Right ventricle myocardium superior (tissue), 1 donor: Measurements from ENCODE around the gene NPAS3. TPM values are rescaled to one million over a fixed set of nuclear protein-coding genes. Genes with fewer than 3 reads are reported as not detected.

Experiments
- ATAC-seq: fragments of 200-7000 bp; cut with Tn5 transposase; one replicate; pipeline ENCODE4 v1.9.1; 2020; ENCODE audit warnings: mild to moderate bottlenecking; ENCODE audit not compliant: poor library complexity
- DNase-seq: peaks from one replicate; pipeline ENCODE4 v3.0.0-alpha.2; 2020
- intact Hi-C: fragments of 100-400 bp; cut with DNase I; formaldehyde crosslinking; loops from one replicate; pipeline ENCODE4 v1.11.2; 2022
- total RNA-seq: library from RNA; stranded (reverse); fragmentation: NEBNext Ultra II Directional; extraction: Animal tissue kit (Norgen Biotek cat#: 25700); gene quantifications from one replicate; pipeline ENCODE4 v1.2.1, GENCODE V29; 2021
- donor health status: DM: no; HTN: yes; CAD: no; lungs with severe emphysema.

Gene NPAS3
- total RNA-seq, 1 donor from 2014 or later: 1.7 TPM

DNA sequence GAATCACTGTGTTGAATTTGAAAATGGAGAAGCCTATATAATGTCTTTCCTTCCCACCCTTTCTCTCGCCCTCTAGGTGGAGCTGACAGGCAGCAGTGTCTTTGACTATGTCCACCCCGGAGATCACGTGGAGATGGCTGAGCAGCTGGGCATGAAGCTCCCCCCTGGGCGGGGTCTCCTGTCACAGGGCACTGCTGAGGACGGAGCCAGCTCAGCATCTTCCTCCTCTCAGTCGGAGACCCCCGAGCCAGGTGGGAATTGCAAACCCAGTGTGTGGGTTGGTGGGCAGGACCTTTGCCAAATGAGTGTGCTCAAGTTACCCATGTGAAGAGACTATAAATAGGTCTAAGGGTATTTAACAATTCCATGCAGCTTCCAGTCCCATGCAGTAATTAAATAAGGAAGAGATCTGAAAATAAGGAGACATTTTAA is 737.5 kb downstream of the NPAS3 start:
- ATAC-seq (peak; percentile 55), DNase-seq (peak; percentile 48)
- intact Hi-C loops: no loop called here

DNA sequence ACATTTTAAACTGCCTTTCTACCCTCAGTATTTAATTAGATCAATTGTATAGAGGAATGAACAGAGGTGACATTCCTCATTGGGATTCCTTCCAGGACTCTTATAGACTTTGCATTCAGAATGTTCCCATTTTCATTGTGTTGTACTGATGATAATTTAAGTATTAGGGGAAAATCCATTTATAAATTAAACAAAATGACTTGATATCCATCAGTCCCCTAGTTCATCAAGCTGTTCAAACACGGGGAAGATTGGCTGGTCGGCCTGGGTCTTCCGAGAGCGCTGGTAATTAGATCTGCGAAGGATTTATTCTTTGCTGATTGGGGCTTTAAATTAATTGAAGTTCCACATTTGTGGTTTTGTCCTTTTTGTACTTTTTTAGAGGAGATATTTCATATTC is 738.2 kb downstream of the NPAS3 start:
- intact Hi-C loops: no loop called here
- no peak for DNase-seq
- no peak for ATAC-seq

DNA sequence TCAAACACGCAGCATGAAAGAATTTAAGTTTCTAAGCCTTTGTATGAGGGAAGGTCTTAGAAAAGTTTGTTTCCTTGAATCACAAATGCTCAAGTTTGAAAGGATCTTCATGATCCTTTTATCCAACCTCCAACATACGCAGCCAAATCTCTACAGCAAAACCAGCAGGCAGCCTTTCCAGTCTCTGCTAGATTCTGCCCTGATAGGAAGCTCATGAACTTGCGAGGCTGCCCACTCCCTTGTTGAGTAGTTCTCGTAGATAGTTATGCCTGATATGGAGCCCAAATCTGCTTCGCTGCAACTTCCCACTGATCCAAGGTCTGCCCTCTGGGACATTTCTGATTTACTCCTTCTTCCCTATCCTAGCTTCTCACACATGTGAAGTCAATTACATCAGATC is 739.3 kb downstream of the NPAS3 start:
- intact Hi-C loops: no loop called here

DNA sequence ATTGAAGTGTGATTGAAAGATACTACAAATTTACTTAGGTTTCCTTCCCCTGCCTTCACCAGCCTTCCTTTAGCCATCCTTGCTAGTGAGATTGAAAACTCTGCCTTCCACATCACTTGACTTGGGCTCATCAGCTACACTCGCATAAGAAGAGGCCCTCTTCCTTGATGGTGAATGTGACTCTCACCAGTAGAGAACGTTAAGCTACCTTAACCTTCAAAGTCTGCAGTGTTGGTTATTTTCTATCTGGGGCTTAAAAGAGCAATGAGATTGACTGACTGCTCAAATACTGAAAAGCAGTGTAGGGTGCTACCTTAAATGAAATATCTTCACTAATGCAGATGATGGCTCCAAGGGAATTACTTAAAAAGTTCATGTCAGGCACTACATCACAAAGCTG is 740.3 kb downstream of the NPAS3 start:
- DNase-seq (no peak), ATAC-seq (no peak)
- intact Hi-C loops: no loop called here

More for the DNA sequence above, 739.3 kb downstream of the NPAS3 start:
- no peak for DNase-seq
- ATAC-seq: no peak

DNA sequence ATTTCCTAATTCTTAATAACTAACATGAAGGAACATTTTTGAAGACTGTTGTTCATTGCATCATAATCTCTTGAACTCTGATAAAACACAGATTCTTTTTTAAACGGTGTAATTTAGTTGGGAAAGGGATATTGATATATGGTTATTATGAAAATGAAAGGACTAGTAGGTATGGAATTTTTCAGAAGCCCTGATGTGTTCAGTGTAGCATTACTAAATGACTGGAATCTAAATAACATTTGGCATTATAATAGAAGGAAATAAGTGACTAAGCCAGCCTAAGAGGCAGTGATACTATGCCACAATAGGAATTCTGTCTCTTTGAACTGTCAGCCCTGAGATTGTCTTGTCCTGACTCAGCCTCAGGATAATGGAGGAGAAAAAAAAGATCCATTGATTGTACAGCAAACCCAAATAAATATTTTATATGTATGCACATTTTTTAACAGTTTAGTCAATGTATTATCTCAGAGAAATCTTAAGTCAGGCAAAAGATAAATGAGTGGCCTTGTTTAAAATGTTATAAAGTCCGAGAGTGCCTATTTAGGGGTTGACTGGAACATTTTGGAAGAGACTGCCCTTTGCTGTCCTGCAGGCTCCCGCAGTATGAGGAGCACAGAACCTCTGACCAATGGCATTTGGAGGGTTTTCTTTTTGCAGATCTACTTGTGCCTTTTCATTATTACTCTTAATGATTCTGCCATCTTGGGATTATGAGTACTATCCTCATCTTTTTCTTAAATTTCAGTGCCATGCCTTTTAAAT is 741.0 kb downstream of the NPAS3 start:
- no peak for DNase-seq
- intact Hi-C loops: no loop called here
- no peak for ATAC-seq

DNA sequence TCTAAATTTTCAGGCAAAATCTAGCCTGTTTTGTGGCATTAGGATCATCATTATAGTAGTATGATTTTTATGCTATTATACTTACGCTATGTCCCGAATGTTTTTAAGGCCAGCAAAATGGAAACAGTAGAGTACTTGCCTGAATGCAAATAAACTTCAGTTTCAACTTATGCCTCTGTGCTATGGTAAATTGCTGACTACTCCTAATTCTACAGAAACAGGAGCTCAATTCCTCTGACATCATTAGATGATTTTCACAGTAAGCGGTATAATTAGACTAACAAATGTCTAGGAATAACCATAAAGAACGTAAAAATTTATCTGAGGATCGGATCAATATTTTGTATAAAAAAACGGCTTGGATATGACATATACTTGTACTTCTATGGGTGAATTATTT is 742.2 kb downstream of the NPAS3 start:
- ATAC-seq (no peak), DNase-seq (no peak)
- intact Hi-C loops: no loop called here

DNA sequence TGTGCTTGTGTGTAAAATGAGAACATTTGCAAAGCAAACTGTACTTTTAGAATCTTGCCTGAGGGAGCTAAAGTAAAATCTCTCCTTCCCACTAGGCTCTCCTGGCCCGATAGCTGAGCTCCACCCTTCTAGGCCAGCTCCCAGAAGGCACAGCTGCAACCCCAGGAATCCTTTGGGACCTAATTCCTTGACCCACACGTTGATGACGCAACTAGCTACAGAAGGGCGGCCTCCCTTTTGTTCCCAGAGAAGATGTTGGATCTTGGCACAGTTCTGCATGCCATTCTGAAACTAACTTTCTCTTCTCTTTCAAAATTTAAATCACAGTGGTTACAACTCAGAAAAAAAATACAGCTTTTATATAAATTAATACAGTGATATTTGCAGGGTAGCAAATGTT is 744.1 kb downstream of the NPAS3 start:
- DNase-seq: peak; percentile 63

DNA sequence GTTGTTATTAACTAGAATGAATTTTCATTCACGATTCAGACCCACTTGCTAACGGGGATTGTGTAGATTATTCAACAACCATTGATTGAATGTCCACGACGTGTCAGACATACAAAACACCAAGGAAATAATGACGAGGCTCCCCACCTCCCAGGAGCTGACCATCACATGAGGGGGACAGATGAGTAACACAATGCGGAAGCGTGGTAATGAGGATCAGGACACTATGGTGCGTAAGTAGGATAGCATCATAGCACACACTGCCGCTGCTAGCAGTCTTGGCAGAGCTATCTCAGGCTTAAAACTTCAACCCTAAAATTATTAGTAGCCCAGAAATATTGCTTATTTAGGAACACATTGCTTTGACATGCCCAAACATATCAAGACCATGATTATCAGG is 746.3 kb downstream of the NPAS3 start:
- intact Hi-C loops: no loop called here
- DNase-seq (no peak), ATAC-seq (no peak)

More for the DNA sequence above, 744.1 kb downstream of the NPAS3 start:
- intact Hi-C loops: no loop called here
- ATAC-seq: peak; percentile 93

DNA sequence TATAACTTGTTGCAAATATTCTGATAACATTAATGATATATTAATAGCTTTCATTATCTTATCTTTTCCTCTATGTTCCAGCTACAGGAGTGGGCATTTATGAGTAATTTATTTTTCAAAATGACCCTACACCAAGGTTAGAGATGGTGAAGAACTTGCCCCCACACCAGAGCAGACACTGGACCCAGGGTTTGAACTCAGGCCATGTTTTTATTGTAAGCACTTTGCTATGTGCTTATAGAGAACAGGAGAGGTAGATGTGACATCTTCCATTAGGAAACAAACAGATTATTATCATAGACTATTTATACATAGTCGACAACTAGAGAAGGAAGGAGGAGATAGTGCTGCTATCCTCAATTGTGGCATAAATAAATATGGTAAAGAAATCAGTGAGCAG is 747.0 kb downstream of the NPAS3 start:
- intact Hi-C loops: no loop called here
- no peak for DNase-seq
- ATAC-seq: no peak

DNA sequence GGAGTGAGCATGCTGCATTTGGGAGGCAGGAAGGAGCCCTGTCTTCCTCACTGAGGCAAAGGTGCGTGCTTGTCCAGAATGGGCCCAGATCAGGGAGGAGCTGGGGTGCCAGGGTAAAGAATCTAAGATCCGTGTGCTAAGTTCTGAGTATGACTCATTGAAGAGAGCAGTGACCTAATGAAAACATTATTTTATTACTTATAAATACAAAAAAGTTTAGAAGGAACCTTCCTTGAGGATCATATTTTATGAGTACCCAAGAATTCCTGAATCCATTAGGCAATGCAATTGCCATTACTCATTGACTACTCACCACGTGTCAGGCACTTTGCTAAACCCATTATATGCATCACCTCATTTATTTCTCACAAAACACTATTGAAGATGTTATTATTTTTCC is 747.5 kb downstream of the NPAS3 start:
- ATAC-seq (no peak), DNase-seq (no peak)
- intact Hi-C loops: no loop called here

DNA sequence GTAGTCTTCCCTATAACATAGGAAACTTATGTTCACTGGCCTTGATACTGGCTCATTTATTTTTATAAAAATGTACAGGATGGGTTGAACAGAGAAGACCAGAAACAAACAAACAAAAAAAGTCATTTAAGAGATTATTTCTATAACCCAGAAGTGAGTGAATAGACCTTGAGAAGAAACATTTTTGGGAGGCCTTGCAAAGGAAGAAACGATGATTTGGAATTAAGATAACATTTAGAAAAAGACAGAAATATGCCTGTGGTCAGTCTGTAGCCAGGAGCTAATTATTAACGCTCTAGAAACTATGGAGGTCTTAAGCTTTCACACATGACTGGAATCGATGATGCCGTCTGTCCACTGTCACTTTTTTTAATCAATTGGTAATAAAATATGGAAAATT is 748.2 kb downstream of the NPAS3 start:
- no peak for DNase-seq
- ATAC-seq: no peak
- intact Hi-C loops: no loop called here

DNA sequence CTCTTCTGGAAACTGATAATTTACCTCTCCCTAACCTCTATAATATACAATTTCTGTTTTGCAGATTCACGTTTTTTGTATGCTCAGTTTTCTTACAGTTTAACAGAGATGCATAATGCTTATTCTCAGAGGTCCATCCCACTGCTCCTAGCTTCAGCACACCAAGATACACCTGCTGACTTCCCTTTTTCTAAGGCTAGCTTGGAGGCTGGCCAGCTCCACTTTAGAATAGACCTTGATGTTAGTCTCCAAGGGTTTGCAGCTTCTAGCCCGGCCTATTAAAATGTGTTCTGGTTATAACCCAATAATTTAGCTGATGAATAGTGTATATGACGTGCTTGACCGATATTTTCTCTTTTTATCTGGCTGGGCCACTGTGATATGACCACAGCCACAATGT is 751.0 kb downstream of the NPAS3 start:
- DNase-seq (no peak), ATAC-seq (no peak)
- intact Hi-C loops: no loop called here

DNA sequence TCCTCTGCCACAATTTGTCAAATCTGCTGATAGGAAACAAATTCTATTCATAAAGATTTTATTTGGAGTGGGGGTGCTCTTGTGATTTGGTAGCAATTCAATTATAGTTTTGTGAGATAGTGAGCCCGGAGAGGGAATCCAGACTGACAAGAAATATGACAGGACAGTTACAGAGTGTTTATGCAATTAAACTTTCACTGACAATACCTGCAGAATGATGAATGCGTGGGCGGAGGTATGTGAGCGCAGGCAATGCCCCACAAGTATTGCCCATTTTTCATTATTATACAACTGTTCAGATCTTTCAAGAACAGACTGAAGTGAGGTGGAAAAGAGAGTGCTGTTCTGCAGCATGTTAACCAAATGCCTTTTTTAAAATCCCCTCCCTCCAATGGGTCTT is 753.2 kb downstream of the NPAS3 start:
- intact Hi-C loops: no loop called here
- no peak for DNase-seq
- ATAC-seq: no peak

DNA sequence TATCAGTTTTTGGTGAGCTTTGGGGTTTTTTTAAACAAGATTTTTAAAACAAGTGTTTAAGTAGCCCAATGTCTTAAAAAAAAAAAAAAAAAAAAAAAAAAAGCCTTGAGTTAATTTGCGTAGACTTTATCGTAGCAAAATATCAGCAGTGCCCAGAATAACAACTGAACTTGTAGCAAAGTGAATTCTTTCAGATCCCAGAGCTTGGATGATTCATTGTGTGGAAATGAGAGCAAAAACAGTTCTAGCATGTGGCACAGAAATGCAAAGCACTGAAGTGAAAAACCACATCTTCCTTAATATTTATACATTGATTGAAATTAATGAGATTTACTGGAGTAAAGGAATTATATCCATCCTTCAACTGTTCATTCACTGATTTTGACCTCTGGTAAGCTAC is 754.1 kb downstream of the NPAS3 start:
- intact Hi-C loops: no loop called here
- DNase-seq (no peak), ATAC-seq (no peak)

DNA sequence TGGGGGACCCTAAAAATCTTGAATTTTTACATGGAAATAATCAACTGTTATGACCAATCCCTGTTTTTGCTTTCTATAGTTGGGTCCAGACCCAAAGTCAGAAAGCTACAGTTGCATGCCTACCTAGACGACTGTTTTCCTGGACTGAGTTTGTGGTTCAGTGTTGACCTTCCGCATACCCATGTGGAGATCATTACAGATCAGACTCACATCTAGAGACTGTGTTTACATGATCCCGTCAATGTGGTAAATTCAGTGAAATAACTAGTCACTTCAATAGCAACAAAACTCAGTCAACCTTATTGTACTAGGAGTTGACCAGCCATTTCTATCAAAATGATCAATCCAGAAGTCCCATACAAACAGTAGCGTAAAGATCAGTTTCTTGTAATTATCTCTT is 754.6 kb downstream of the NPAS3 start:
- DNase-seq (no peak), ATAC-seq (no peak)
- intact Hi-C loops: no loop called here

DNA sequence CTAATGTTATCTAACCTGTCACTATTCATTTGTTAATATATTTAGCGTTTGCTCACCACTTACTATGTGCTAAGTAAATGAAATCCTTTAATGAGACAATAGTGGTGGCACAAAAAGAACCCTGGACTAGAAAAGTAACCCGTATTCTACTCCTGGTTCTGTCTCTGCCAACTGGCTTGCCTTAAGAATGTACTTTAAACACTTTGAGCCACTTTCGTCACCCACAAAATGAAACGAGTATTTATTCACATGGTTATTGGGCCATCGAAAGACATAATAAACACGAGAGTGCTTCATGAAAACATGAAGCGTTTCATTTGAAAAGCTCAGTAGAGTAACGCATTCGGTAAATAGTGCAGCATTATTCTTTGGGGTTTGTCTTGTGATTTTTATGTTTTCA is 757.5 kb downstream of the NPAS3 start:
- ATAC-seq: no peak
- no peak for DNase-seq
- intact Hi-C loops: no loop called here

DNA sequence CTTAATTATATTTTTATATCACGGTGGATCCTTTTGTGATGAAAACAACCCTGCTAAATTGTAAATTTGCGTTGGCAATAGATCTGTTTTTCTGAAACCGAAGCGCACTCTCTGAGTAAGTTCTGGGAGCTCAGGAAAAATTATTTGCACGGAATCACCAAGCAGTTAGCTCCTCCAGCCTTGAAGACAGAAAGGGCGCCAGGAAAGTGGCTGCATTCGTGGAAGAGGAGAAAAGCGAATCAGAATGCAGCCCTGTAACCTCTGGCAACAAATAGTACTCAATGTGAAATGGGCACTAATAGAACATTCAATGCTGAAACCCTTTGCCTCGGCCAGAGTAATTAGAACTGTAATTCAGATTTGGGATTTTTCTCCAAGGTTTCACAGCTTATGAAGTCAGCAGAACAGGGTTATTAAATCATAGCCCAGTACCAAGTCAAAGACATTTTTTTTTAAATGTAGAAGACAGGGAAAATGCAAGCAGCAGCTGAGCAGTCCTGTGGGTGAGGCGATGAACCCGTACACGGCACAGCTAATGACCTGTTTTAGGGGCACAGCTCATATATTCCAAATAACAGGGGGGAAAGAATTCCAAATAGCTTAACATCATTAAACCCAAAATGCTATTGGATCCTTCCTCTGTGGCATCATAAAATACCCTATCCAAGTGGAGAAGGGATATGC is 760.8 kb downstream of the NPAS3 start:
- intact Hi-C loops: no loop called here
- ATAC-seq (no peak), DNase-seq (no peak)

DNA sequence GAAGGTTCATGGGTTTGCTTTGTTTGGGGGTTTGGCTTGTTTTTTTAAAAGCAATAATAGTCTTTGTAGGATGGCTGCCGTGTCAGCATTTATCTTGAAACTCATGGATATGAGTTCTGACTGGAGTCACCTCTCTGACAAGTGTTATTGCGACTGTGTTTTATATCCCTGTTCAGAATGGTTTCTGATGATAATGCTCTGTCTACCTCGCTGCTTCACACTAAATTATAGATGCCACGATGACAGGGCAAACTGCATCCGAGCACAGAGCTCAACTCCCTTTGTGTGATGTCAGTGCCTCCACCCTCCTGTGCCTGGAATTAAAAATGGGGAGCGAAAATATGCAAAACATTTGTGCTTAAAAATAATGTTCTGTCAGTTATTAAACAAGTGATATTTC is 761.4 kb downstream of the NPAS3 start:
- intact Hi-C loops: no loop called here
- ATAC-seq (no peak), DNase-seq (no peak)

DNA sequence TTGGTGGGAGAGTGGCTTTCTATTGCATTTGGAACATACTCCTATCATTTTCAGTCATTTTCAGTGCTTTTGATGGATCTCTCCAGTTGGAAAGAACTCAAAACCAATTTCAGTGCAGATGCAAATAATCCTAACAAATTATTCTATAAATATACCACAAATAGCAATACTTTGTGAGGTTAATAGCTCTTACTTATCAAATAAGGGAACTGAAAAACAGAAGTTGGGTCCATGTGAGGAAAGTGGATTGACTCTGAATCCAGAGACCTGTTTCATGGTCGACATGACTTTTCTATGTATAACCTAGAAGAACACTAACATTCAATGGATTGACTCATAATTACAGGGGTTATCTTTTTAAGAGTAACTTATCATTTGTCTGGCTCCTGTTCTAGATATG is 763.6 kb downstream of the NPAS3 start:
- intact Hi-C loops: no loop called here
- DNase-seq (no peak), ATAC-seq (no peak)

DNA sequence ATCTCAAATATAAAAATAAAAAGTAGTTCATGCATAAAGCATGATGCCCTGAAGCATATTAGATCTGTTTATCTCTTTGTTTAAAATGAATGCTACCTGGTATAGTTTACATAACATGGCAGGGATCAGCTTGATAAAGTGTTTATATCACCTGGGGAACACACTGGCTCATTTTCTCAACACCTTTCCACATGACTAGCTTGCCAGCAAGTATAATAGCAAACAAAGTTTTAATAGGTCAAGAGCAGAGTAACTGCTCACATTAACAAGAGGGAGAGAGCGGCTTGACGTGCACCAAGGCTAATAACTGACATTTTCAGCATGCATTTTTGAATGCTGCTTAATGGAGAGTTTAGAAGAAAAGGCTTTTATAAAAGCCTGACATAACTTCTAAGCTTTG is 765.8 kb downstream of the NPAS3 start:
- no peak for DNase-seq
- intact Hi-C loops: no loop called here
- ATAC-seq: no peak

DNA sequence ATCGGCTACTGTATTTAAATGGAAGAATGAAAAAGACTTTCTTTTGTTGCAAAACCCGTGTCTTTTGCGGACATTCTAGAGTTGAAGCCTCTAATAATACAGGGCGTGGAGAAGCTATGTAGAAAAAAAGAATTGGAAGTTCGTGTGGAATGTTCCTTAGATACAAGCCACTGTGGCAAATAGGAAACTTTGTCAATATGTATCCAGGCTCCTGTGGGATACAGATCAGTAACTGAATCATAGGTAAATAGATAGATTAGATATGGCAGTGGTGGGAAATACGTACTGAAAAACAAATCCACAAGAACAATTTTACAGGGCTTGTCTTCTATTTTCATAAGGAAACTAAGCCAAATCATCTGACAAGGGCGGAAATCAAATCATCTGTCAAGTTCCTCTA is 766.8 kb downstream of the NPAS3 start:
- no peak for ATAC-seq
- intact Hi-C loops: no loop called here
- DNase-seq: no peak
